Hepatocyte (in vitro differentiated cells): ENCODE data around the gene SMIM21. TPM values are rescaled to one million over a fixed set of nuclear protein-coding genes. Genes with fewer than 3 reads are reported as not detected.

Source experiments
- DNase-seq: peaks from one replicate; pipeline ENCODE4 v3.0.0-alpha.2; 2016; ENCODE audit warnings: low spot score
- H2AFZ ChIP-seq: fragments of 200-600 bp; sonication (generic); 2 replicates; pipeline ENCODE4 v1.6.0; 2016; ENCODE audit warnings: antibody characterized with exemption, mild to moderate bottlenecking
- H3K27ac ChIP-seq: fragments of 200-600 bp; sonication (generic); 2 replicates; pipeline ENCODE4 v1.5.1; 2016; ENCODE audit warnings: mild to moderate bottlenecking
- H3K27me3 ChIP-seq: fragments of 200-600 bp; sonication (generic); 2 replicates; pipeline ENCODE4 v1.6.1; 2016
- H3K36me3 ChIP-seq: fragments of 200-600 bp; sonication (generic); replicated peaks from 2 replicates; pipeline ENCODE4 v1.5.1; 2016; ENCODE audit warnings: low read depth; ENCODE audit not compliant: insufficient read depth
- H3K4me1 ChIP-seq: fragments of 200-600 bp; sonication (generic); 2 replicates; pipeline ENCODE4 v1.5.1; 2016; ENCODE audit warnings: mild to moderate bottlenecking, moderate library complexity; ENCODE audit not compliant: insufficient read depth
- H3K4me2 ChIP-seq: fragments of 200-600 bp; sonication (generic); 2 replicates; pipeline ENCODE4 v1.6.0; 2016
- H3K4me3 ChIP-seq: fragments of 200-600 bp; sonication (generic); 2 replicates; pipeline ENCODE4 v1.5.1; 2016; ENCODE audit warnings: mild to moderate bottlenecking
- H3K79me2 ChIP-seq: fragments of 200-600 bp; sonication (generic); 2 replicates; pipeline ENCODE4 v1.6.0; 2017; ENCODE audit warnings: mild to moderate bottlenecking
- H3K9me2 ChIP-seq: fragments of 200-600 bp; sonication (generic); replicated peaks from 2 replicates; pipeline ENCODE4 v1.6.0; 2017; ENCODE audit warnings: mild to moderate bottlenecking; ENCODE audit not compliant: insufficient read depth
- H3K9me3 ChIP-seq: fragments of 200-600 bp; sonication (generic); 2 replicates; pipeline ENCODE4 v1.5.1; 2016; ENCODE audit warnings: low read depth, mild to moderate bottlenecking
- H4K20me1 ChIP-seq: fragments of 200-600 bp; sonication (generic); 2 replicates; pipeline ENCODE4 v1.6.0; 2016; ENCODE audit warnings: mild to moderate bottlenecking; ENCODE audit not compliant: insufficient read depth, poor library complexity, severe bottlenecking
- CTCF ChIP-seq: fragments of 200-600 bp; sonication (generic); IDR thresholded peaks from 2 replicates; pipeline ENCODE4 v1.5.1; 2016; ENCODE audit warnings: antibody characterized with exemption, mild to moderate bottlenecking; ENCODE audit not compliant: poor library complexity
- EZH2 ChIP-seq: fragments of 200-600 bp; sonication (generic); IDR thresholded peaks from 2 replicates; pipeline ENCODE4 v1.6.1; 2016; ENCODE audit warnings: antibody characterized with exemption, mild to moderate bottlenecking, borderline replicate concordance
- EZH2phosphoT487 ChIP-seq: fragments of 200-600 bp; sonication (generic); IDR thresholded peaks from one replicate; pipeline ENCODE4 v1.6.1; 2018; ENCODE audit warnings: antibody characterized with exemption, mild to moderate bottlenecking, low read depth, moderate library complexity; ENCODE audit not compliant: unreplicated experiment, severe bottlenecking
- WGBS: methylation state at CpG from one replicate; pipeline ENCODE4 v1.1.6; 2016; ENCODE audit warnings: low lambda C conversion rate; ENCODE audit errors: missing lambda C conversion rate; 5-methylcytosine and 5-hydroxymethylcytosine counted together
- polyA plus RNA-seq: library from polyadenylated mRNA; unstranded; fragments of >200 nt; fragmentation: Nextera tagmentation; extraction: Ambion mirVana; gene quantifications from 2 replicates; pipeline ENCODE4 v1.2.1, GENCODE V29; 2016
- total RNA-seq: library from RNA; depleted of rRNA; stranded (reverse); fragments of >200 nt; gene quantifications from 2 replicates; pipeline ENCODE4 v1.2.3, GENCODE V29; 2014

SMIM21 gene
- total and polyA plus RNA-seq, 2 experiments from 2014 or later = not detected

GRCh38 chr18:75467851-75468250 lies 40.3 kb upstream of the SMIM21 start:
- TF ChIP-seq EZH2phosphoT487 (no peak), EZH2 (no peak), CTCF (no peak)
- H3K9me3 ChIP-seq = no peaks in the 10 kb centered on the region
- H2AFZ ChIP-seq = no peak overlapping the region
- H3K4me3 ChIP-seq = no peak overlapping the region
- no peaks in the 10 kb centered on the region for H3K79me2 ChIP-seq
- H3K27me3 ChIP-seq = no peaks in the 10 kb centered on the region
- H3K27ac ChIP-seq = no peak overlapping the region
- H3K36me3 ChIP-seq = no peaks in the 10 kb centered on the region
- H3K4me2 ChIP-seq = no peak overlapping the region
- DNase-seq = no peak
- 87% methylated on average over 5 of the region's 5 CpGs for WGBS
- no peaks in the 10 kb centered on the region for H4K20me1 ChIP-seq
- H3K4me1 ChIP-seq = no peaks in the 10 kb centered on the region
- no peaks in the 10 kb centered on the region for H3K9me2 ChIP-seq

- Histone ChIP-seq H3K4me1 (no peaks in the 10 kb centered on the region), H3K4me3 (no peak overlapping the region), H3K79me2 (no peaks in the 10 kb centered on the region), H3K27me3 (no peaks in the 10 kb centered on the region), H3K9me2 (no peaks in the 10 kb centered on the region), H3K27ac (no peak overlapping the region), H4K20me1 (no peaks in the 10 kb centered on the region), H3K9me3 (no peaks in the 10 kb centered on the region), H2AFZ (no peak overlapping the region), H3K4me2 (no peak overlapping the region), H3K36me3 (no peaks in the 10 kb centered on the region)
- TF ChIP-seq EZH2 (no peak), CTCF (no peak), EZH2phosphoT487 (no peak)
- DNase-seq = no peak
- WGBS = 80% methylated on average over 12 of the region's 12 CpGs
Observed at GRCh38 chr18:75467281-75467795, 39.8 kb upstream of the SMIM21 start.

GRCh38 chr18:75464356-75464755 lies 36.9 kb upstream of the SMIM21 start:
- H2AFZ ChIP-seq = no peak overlapping the region
- WGBS = 94% methylated on average over 13 of the region's 13 CpGs
- no peaks in the 10 kb centered on the region for H3K9me3 ChIP-seq
- H3K79me2 ChIP-seq = no peaks in the 10 kb centered on the region
- H3K4me3 ChIP-seq = no peak overlapping the region
- H3K36me3 ChIP-seq = no peaks in the 10 kb centered on the region
- DNase-seq = no peak
- no peak for TF ChIP-seq EZH2
- TF ChIP-seq CTCF = no peak
- TF ChIP-seq EZH2phosphoT487 = no peak
- H3K9me2 ChIP-seq = no peaks in the 10 kb centered on the region
- no peaks in the 10 kb centered on the region for H4K20me1 ChIP-seq
- no peak overlapping the region for H3K27ac ChIP-seq
- no peaks in the 10 kb centered on the region for H3K4me1 ChIP-seq
- H3K27me3 ChIP-seq = no peaks in the 10 kb centered on the region
- H3K4me2 ChIP-seq = no peak overlapping the region

GRCh38 chr18:75462178-75462832 lies 34.8 kb upstream of the SMIM21 start:
- H3K4me2 ChIP-seq = no peak overlapping the region
- H3K4me1 ChIP-seq = no peaks in the 10 kb centered on the region
- H3K9me3 ChIP-seq = no peaks in the 10 kb centered on the region
- no peaks in the 10 kb centered on the region for H3K27me3 ChIP-seq
- no peaks in the 10 kb centered on the region for H3K79me2 ChIP-seq
- no peak for TF ChIP-seq EZH2
- 77% methylated on average over 10 of the region's 10 CpGs for WGBS
- H3K9me2 ChIP-seq = no peaks in the 10 kb centered on the region
- no peaks in the 10 kb centered on the region for H4K20me1 ChIP-seq
- no peak overlapping the region for H3K4me3 ChIP-seq
- H3K27ac ChIP-seq = no peak overlapping the region
- no peak overlapping the region for H2AFZ ChIP-seq
- no peaks in the 10 kb centered on the region for H3K36me3 ChIP-seq
- no peak for DNase-seq
